T-helper 2 cell treated with Interferon-gamma antibody and Interleukin-4, amounts not matched to agents 5 μg/mL and 100 μg/mL, for 36 hours (primary cell): ENCODE data around the gene PEPD.

Experiments used
- DNase-seq: peaks from one replicate; pipeline ENCODE4 v3.0.0; 2021; ENCODE audit warnings: low spot score
- H3K27ac Mint-ChIP-seq: one replicate; pipeline ENCODE4 v1.8.0; 2021; ENCODE audit warnings: mild to moderate bottlenecking, mixed read lengths
- H3K27me3 Mint-ChIP-seq: one replicate; pipeline ENCODE4 v1.8.0; 2021; ENCODE audit warnings: low read depth, mixed read lengths
- H3K36me3 Mint-ChIP-seq: one replicate; pipeline ENCODE4 v1.8.0; 2021; ENCODE audit warnings: low read depth, mixed read lengths
- H3K4me1 Mint-ChIP-seq: one replicate; pipeline ENCODE4 v1.8.0; 2021; ENCODE audit warnings: low read depth, mixed read lengths
- H3K4me3 Mint-ChIP-seq: one replicate; pipeline ENCODE4 v1.8.0; 2022; ENCODE audit warnings: mild to moderate bottlenecking, moderate library complexity, mixed read lengths
- H3K9me3 Mint-ChIP-seq: one replicate; pipeline ENCODE4 v1.8.0; 2021; ENCODE audit warnings: mixed read lengths

The PEPD gene

DNA sequence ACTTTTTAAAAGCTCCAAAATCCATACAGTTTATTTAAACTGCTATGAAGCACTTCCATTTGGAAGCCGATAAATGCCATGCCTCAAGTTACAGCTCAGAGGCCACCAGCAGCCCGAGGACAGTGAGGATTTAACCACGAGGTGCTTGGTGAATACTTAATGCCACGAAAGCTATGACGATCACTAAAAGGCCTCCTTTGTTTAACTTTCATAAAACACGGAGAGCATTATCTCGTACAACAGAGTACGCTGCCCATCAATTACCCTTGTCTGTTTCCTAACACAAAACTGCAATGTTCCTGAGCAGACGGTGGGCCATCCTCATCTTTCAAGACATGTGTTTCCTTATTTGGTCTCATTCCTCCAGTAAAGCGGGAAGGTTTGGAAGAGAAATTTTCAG is 58.4 kb downstream of the PEPD start:
- H3K4me1 Mint-ChIP-seq, result no peaks in the 10 kb centered on the region
- H3K27ac Mint-ChIP-seq, result no peak overlapping the region
- H3K27me3 Mint-ChIP-seq, result no peaks in the 10 kb centered on the region
- no peak overlapping the region for H3K4me3 Mint-ChIP-seq
- no peaks in the 10 kb centered on the region for H3K9me3 Mint-ChIP-seq
- no peak for DNase-seq
- H3K36me3 Mint-ChIP-seq, result no peaks in the 10 kb centered on the region

GRCh38 chr19:33462112-33462791 is 59.3 kb downstream of the PEPD start:
- no peak overlapping the region for H3K27ac Mint-ChIP-seq
- H3K4me3 Mint-ChIP-seq, result no peak overlapping the region
- H3K9me3 Mint-ChIP-seq, result no peaks in the 10 kb centered on the region
- H3K27me3 Mint-ChIP-seq, result no peaks in the 10 kb centered on the region
- DNase-seq, result no peak
- H3K36me3 Mint-ChIP-seq, result no peaks in the 10 kb centered on the region
- no peaks in the 10 kb centered on the region for H3K4me1 Mint-ChIP-seq

- H3K9me3 Mint-ChIP-seq, result no peaks in the 10 kb centered on the region
- no peaks in the 10 kb centered on the region for H3K27me3 Mint-ChIP-seq
- no peak overlapping the region for H3K4me3 Mint-ChIP-seq
- no peaks in the 10 kb centered on the region for H3K36me3 Mint-ChIP-seq
- no peak overlapping the region for H3K27ac Mint-ChIP-seq
- no peaks in the 10 kb centered on the region for H3K4me1 Mint-ChIP-seq
- no peak for DNase-seq
Observed at GRCh38 chr19:33461256-33462111, 60.1 kb downstream of the PEPD start.

DNA sequence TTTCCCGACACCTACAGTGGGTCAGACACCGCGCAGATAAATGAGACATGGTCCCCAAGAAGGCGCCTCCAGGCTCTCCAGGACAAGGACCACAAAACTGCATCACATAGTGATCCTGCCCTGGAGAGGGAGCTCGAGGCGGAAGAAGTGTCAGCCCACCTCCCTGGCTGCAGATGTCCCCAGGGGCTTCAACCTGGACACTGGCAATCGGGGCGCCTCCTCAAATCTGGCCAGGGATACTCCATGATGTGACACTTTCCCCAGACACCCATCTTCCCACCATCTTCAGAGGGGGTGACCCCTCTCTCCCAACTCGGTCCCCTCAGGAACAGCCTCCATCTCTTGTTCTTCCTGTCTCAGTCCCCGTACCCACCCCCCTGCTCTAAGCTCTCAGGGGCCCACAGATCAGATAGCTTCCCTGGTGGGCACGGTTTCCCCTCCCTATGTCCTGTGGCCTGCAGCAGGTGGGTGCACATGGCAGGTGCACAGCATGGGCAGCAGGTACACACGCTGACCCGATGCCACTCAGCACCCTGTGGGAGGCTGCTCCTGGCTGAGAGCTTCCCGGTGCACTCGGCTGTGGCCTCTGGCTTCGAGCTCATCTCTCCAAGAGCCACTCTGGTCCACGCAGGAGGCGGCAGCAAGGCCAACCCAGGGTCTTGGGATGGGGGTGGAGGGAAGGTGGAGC is 61.2 kb downstream of the PEPD start:
- H3K27ac Mint-ChIP-seq, result no peak overlapping the region

DNA sequence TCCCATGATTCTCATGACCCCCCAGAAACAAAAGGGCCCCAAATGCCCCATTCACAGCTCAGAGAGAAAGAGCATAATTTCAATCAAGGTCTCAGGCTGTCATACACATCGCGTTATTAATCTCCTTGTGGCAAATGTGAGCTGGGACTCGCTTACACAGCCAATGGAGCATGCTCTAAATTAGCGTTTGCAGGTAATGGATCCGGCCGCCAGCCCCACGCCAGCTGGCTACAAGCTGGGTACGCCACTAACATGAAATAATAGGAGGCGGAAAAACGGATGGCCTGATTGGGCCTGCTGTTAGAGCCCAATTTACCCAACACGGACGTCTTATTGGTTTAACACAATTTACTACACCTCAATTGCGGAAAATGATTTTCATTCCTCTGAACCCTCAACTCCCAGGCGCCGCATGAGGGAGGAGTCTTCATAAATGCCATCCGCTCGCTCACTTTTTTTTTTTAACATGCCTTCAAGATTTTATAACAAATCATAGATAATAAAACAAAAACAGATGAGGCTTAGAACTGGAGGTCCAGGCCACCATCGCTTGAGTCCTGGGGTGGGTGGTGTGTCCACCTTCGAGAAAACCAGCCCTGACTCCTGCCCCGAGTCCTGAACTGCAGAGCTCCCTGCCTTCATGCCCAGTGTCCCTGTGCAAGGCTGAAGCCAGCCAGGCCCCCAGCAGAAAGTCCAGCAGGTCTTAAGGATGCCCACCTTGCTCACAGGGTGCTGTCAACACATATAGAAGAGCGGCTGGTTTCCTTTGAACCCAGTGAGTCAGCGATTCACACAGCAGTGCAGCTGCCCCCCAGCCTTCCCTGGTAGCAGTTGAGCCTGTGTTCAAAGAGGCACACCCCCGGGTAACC is 62.1 kb downstream of the PEPD start:
- H3K36me3 Mint-ChIP-seq, result no peaks in the 10 kb centered on the region
- DNase-seq, result no peak
- no peak overlapping the region for H3K4me3 Mint-ChIP-seq
- H3K27me3 Mint-ChIP-seq, result no peaks in the 10 kb centered on the region
- H3K4me1 Mint-ChIP-seq, result no peaks in the 10 kb centered on the region
- no peaks in the 10 kb centered on the region for H3K9me3 Mint-ChIP-seq
- no peak overlapping the region for H3K27ac Mint-ChIP-seq

More for the DNA sequence above, 61.2 kb downstream of the PEPD start:
- Mint-ChIP-seq H3K27me3 (no peaks in the 10 kb centered on the region), H3K4me1 (no peaks in the 10 kb centered on the region), H3K36me3 (no peaks in the 10 kb centered on the region), H3K4me3 (no peak overlapping the region), H3K9me3 (no peaks in the 10 kb centered on the region)
- DNase-seq, result no peak

GRCh38 chr19:33458807-33459206 is 62.8 kb downstream of the PEPD start:
- Mint-ChIP-seq H3K36me3 (no peaks in the 10 kb centered on the region), H3K27ac (no peak overlapping the region), H3K9me3 (no peaks in the 10 kb centered on the region)

DNA sequence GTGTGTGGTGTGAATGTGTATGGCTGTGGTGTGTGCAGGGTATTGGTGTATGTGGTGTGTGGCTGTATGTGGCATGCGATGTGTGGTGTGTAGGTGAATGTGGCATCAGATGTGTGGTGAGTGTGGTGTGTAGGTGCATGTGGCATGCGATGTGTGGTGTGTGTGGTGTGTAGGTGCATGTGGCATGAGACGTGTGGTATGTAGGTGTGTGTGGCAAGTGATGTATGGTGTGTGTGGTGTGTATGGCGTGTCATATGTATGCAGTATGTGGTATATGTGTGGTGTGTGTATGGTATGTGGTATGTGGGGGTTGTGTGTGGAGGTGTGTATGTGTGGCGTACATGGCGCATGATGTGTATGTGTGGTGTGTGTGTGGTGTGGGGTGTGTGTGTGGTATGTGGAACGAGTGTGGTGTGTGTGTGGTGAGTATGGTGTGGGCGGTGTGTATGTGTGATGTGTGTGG is 63.4 kb downstream of the PEPD start:
- Mint-ChIP-seq H3K27ac (no peak overlapping the region), H3K4me1 (no peaks in the 10 kb centered on the region), H3K4me3 (no peak overlapping the region), H3K27me3 (no peaks in the 10 kb centered on the region), H3K9me3 (no peaks in the 10 kb centered on the region), H3K36me3 (no peaks in the 10 kb centered on the region)
- DNase-seq, result no peak

More at GRCh38 chr19:33458807-33459206, 62.8 kb downstream of the PEPD start:
- H3K4me1 Mint-ChIP-seq, result no peaks in the 10 kb centered on the region
- H3K27me3 Mint-ChIP-seq, result no peaks in the 10 kb centered on the region
- DNase-seq, result no peak
- no peak overlapping the region for H3K4me3 Mint-ChIP-seq

GRCh38 chr19:33456845-33457220 is 64.8 kb downstream of the PEPD start:
- no peak for DNase-seq
- Mint-ChIP-seq H3K4me3 (no peak overlapping the region), H3K9me3 (no peaks in the 10 kb centered on the region), H3K27ac (no peak overlapping the region), H3K4me1 (no peaks in the 10 kb centered on the region), H3K36me3 (no peaks in the 10 kb centered on the region), H3K27me3 (no peaks in the 10 kb centered on the region)

DNA sequence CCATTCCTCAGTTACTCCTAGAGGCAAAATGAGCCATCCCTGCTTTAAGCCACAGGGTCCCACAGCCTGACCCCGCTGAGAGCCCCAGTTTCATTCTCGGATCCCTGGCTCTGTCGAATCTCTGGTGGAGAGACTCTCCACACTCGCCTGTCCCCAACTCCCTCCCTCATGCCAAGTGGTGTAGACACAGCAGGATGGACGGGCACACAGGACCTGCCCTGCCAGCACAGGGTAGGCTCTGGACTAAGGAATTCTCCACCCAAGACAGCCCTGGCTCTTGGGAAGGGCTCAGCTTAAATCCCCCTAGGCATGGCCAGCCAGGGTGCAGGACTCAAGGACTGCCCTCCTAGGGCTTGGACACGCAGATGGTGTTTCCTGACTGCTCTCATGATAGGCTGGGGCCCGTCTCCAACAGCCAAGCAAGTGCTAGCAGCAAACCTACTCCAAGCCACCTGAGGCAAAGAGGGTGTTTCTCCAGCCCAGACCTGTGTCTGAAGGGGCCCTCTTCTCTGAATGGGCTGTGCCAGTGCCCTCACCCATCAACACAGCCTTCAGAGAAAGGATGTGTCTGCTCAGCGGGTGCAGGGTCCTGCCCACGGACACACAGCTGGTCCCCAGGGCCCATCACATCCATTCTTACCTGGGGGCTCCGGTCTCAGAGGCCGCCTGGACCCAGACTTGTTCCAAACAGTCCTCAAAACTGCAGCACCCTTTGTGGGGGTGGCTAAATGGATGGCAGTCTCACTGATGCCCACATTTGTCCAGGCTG is 65.3 kb downstream of the PEPD start:
- Mint-ChIP-seq H3K4me3 (no peak overlapping the region), H3K27ac (no peak overlapping the region), H3K36me3 (no peaks in the 10 kb centered on the region), H3K9me3 (no peaks in the 10 kb centered on the region), H3K4me1 (no peaks in the 10 kb centered on the region), H3K27me3 (no peaks in the 10 kb centered on the region)
- no peak for DNase-seq

GRCh38 chr19:33453265-33453664 is 68.3 kb downstream of the PEPD start:
- H3K4me3 Mint-ChIP-seq, result no peak overlapping the region
- no peaks in the 10 kb centered on the region for H3K4me1 Mint-ChIP-seq
- no peaks in the 10 kb centered on the region for H3K27me3 Mint-ChIP-seq

GRCh38 chr19:33450689-33451088 is 70.9 kb downstream of the PEPD start:
- Mint-ChIP-seq H3K4me1 (no peaks in the 10 kb centered on the region), H3K27ac (no peak overlapping the region), H3K36me3 (no peaks in the 10 kb centered on the region), H3K9me3 (no peaks in the 10 kb centered on the region), H3K4me3 (no peak overlapping the region), H3K27me3 (no peaks in the 10 kb centered on the region)
- DNase-seq, result no peak

More at GRCh38 chr19:33453265-33453664, 68.3 kb downstream of the PEPD start:
- H3K9me3 Mint-ChIP-seq, result no peaks in the 10 kb centered on the region
- no peak for DNase-seq
- no peak overlapping the region for H3K27ac Mint-ChIP-seq
- no peaks in the 10 kb centered on the region for H3K36me3 Mint-ChIP-seq

DNA sequence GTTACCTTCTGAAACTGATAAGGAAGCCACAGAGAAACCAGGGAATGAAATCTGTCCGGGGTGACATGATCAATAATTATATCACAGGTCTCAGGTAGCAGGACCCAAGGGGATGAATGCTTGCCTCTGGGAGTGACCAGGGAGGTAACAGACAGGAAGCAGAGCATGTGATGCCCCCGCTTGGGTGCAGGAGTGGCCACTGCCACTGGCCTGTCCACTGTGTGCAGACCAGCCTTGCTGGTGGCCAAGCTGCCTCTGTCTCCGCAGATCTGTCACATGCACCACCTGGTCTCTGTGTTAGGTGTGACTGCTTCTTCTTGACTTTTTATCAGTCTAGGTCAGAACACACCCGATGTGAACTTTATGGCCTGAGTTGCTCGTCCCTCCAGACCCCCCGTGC is 71.8 kb downstream of the PEPD start:
- H3K4me1 Mint-ChIP-seq, result no peaks in the 10 kb centered on the region
- no peaks in the 10 kb centered on the region for H3K9me3 Mint-ChIP-seq
- H3K27me3 Mint-ChIP-seq, result no peaks in the 10 kb centered on the region
- no peaks in the 10 kb centered on the region for H3K36me3 Mint-ChIP-seq
- H3K27ac Mint-ChIP-seq, result no peak overlapping the region
- no peak for DNase-seq
- H3K4me3 Mint-ChIP-seq, result no peak overlapping the region

GRCh38 chr19:33448159-33448516 is 73.5 kb downstream of the PEPD start:
- Mint-ChIP-seq H3K36me3 (no peaks in the 10 kb centered on the region), H3K9me3 (no peaks in the 10 kb centered on the region), H3K4me1 (no peaks in the 10 kb centered on the region), H3K4me3 (no peak overlapping the region), H3K27me3 (no peaks in the 10 kb centered on the region), H3K27ac (no peak overlapping the region)
- DNase-seq, result no peak
